Mucosa of stomach (tissue), 1 donor: ENCODE results near the gene ZNF248.
A peak's percentile ranks its signal among the peaks of the same experiment; 100 is the strongest.
"Not testable (repeated sequence)": the region's sequence is repeated elsewhere in the genome, so short reads cannot be mapped to it uniquely, and the experiment has no call there.

Experiments
- H3K27me3 ChIP-seq: one replicate; pipeline ENCODE4 v1.7.0; 2013; ENCODE audit warnings: mild to moderate bottlenecking, low read length; ENCODE audit not compliant: control insufficient read depth, insufficient read depth
- H3K36me3 ChIP-seq: one replicate; pipeline ENCODE4 v1.7.0; 2013; ENCODE audit warnings: low read length; ENCODE audit not compliant: control insufficient read depth, insufficient read depth
- H3K4me1 ChIP-seq: one replicate; pipeline ENCODE4 v1.7.0; 2013; ENCODE audit warnings: mild to moderate bottlenecking, low read length; ENCODE audit not compliant: control insufficient read depth, insufficient read depth
- H3K4me3 ChIP-seq: one replicate; pipeline ENCODE4 v1.7.0; 2013; ENCODE audit warnings: low read length
- H3K9ac ChIP-seq: one replicate; pipeline ENCODE4 v1.7.0; 2013; ENCODE audit warnings: mild to moderate bottlenecking, low read length, moderate library complexity
- H3K9me3 ChIP-seq: one replicate; pipeline ENCODE4 v1.7.0; 2013; ENCODE audit warnings: mild to moderate bottlenecking, low read length, moderate library complexity; ENCODE audit not compliant: control insufficient read depth
- donor health status: Pancreatic carcinoma.

Gene ZNF248

GRCh38 chr10:37860494-37861190 lies 3.2 kb upstream of the ZNF248 start:
- no peak overlapping the region for H3K9ac ChIP-seq
- peaks cover 4% of the 10 kb centered on the region for H3K4me1 ChIP-seq
- no peak overlapping the region for H3K4me3 ChIP-seq
- H3K27me3 ChIP-seq: no peaks in the 10 kb centered on the region
- no peaks in the 10 kb centered on the region for H3K9me3 ChIP-seq
- H3K36me3 ChIP-seq: no peaks in the 10 kb centered on the region

- not testable (repeated sequence) for H3K36me3 ChIP-seq, H3K9ac ChIP-seq, H3K4me3 ChIP-seq, H3K27me3 ChIP-seq, H3K9me3 ChIP-seq, H3K4me1 ChIP-seq
Observed at GRCh38 chr10:37859270-37859669, 1.9 kb upstream of the ZNF248 start.

GRCh38 chr10:37856881-37857286 lies 526 bp downstream of the ZNF248 start:
- peak overlapping the region; percentile 99 for H3K9ac ChIP-seq
- no peaks in the 10 kb centered on the region for H3K9me3 ChIP-seq
- no peaks in the 10 kb centered on the region for H3K27me3 ChIP-seq
- no peaks in the 10 kb centered on the region for H3K36me3 ChIP-seq
- peak overlapping the region; percentile 85 for H3K4me3 ChIP-seq
- H3K4me1 ChIP-seq: peaks cover 4% of the 10 kb centered on the region

- H3K27me3 ChIP-seq: no peaks in the 10 kb centered on the region
- H3K36me3 ChIP-seq: no peaks in the 10 kb centered on the region
- H3K4me3 ChIP-seq: no peak overlapping the region
- H3K9ac ChIP-seq: no peak overlapping the region
- peaks cover 4% of the 10 kb centered on the region for H3K4me1 ChIP-seq
- no peaks in the 10 kb centered on the region for H3K9me3 ChIP-seq
Observed at GRCh38 chr10:37855636-37856035, 1.8 kb downstream of the ZNF248 start.

GRCh38 chr10:37854626-37855025 lies 2.8 kb downstream of the ZNF248 start:
- Histone ChIP-seq H3K4me3 (no peak overlapping the region), H3K27me3 (no peaks in the 10 kb centered on the region), H3K9me3 (no peaks in the 10 kb centered on the region), H3K9ac (no peak overlapping the region), H3K36me3 (no peaks in the 10 kb centered on the region), H3K4me1 (peaks cover 4% of the 10 kb centered on the region)

- H3K9ac ChIP-seq: no peak overlapping the region
- H3K9me3 ChIP-seq: no peaks in the 10 kb centered on the region
- H3K36me3 ChIP-seq: no peaks in the 10 kb centered on the region
- H3K4me1 ChIP-seq: no peaks in the 10 kb centered on the region
- no peaks in the 10 kb centered on the region for H3K27me3 ChIP-seq
- no peak overlapping the region for H3K4me3 ChIP-seq
Observed at GRCh38 chr10:37844644-37845043, 12.8 kb downstream of the ZNF248 start.

GRCh38 chr10:37839243-37839642 lies 18.2 kb downstream of the ZNF248 start:
- Histone ChIP-seq H3K4me3 (no peak overlapping the region), H3K4me1 (no peaks in the 10 kb centered on the region), H3K9me3 (no peaks in the 10 kb centered on the region), H3K9ac (no peak overlapping the region), H3K27me3 (no peaks in the 10 kb centered on the region), H3K36me3 (peaks cover 3% of the 10 kb centered on the region)

- Histone ChIP-seq H3K9me3 (peaks cover 12% of the 10 kb centered on the region), H3K4me1 (no peaks in the 10 kb centered on the region), H3K4me3 (no peak overlapping the region), H3K9ac (no peak overlapping the region), H3K27me3 (no peaks in the 10 kb centered on the region), H3K36me3 (peaks cover 20% of the 10 kb centered on the region)
Observed at GRCh38 chr10:37831495-37832333, 25.7 kb downstream of the ZNF248 start.

GRCh38 chr10:37826806-37827205 lies 30.6 kb downstream of the ZNF248 start:
- Histone ChIP-seq H3K9ac (no peak overlapping the region), H3K27me3 (no peaks in the 10 kb centered on the region), H3K36me3 (peaks cover 14% of the 10 kb centered on the region), H3K4me1 (no peaks in the 10 kb centered on the region), H3K9me3 (peaks cover 5% of the 10 kb centered on the region), H3K4me3 (no peak overlapping the region)

- Histone ChIP-seq H3K27me3 (no peaks in the 10 kb centered on the region), H3K4me3 (no peak overlapping the region), H3K4me1 (no peaks in the 10 kb centered on the region), H3K36me3 (no peaks in the 10 kb centered on the region), H3K9me3 (peaks cover 7% of the 10 kb centered on the region), H3K9ac (no peak overlapping the region)
Observed at GRCh38 chr10:37821237-37821636, 36.2 kb downstream of the ZNF248 start.

GRCh38 chr10:37819797-37820196 lies 37.6 kb downstream of the ZNF248 start:
- Histone ChIP-seq H3K4me1 (no peaks in the 10 kb centered on the region), H3K27me3 (no peaks in the 10 kb centered on the region), H3K9ac (no peak overlapping the region), H3K9me3 (peaks cover 7% of the 10 kb centered on the region), H3K36me3 (no peaks in the 10 kb centered on the region), H3K4me3 (no peak overlapping the region)

- Histone ChIP-seq H3K4me1 (no peaks in the 10 kb centered on the region), H3K36me3 (no peaks in the 10 kb centered on the region), H3K4me3 (no peak overlapping the region), H3K9ac (no peak overlapping the region), H3K27me3 (no peaks in the 10 kb centered on the region), H3K9me3 (peaks cover 7% of the 10 kb centered on the region)
Observed at GRCh38 chr10:37816290-37816689, 41.1 kb downstream of the ZNF248 start.
